Stimulated activated CD4-positive, alpha-beta T cell treated with anti-CD3 and anti-CD28 coated beads, Interleukin-15, amount 100 ng/mL, for 48 hours (primary cell): ENCODE results near the gene DUSP3.
"Not testable (repeated sequence)": the region's sequence is repeated elsewhere in the genome, so short reads cannot be mapped to it uniquely, and the experiment has no call there.

ENCODE experiments used
- DNase-seq, 2 donors: peaks; one replicate each; pipeline ENCODE4 v3.0.0-alpha.2; 2020; ENCODE audit warnings: low read depth in 2 of 2

DUSP3 gene

DNA sequence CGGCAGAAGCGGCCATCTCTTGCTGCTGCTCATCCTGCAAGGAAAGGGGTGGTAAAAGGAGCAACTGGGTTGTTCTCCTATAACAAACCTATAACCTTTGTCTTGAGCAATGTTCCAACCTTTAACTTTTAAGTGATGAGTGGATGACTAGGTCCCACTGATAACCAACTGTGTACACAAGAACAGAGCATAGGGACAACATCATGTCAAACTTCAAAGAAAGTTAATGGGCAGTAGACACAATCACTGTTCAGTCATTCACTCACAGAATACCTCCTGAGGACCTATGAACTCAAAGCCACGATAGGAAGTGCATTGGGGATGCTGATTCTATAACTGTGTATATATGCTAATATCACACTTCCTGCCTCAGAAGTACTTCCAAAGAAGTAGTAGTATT lies 23.1 kb upstream of the DUSP3 start:
- DNase-seq, result no peak

- DNase-seq, result no peak
Measured at GRCh38 chr17:43800736-43801135, 22.0 kb upstream of the DUSP3 start.

DNA sequence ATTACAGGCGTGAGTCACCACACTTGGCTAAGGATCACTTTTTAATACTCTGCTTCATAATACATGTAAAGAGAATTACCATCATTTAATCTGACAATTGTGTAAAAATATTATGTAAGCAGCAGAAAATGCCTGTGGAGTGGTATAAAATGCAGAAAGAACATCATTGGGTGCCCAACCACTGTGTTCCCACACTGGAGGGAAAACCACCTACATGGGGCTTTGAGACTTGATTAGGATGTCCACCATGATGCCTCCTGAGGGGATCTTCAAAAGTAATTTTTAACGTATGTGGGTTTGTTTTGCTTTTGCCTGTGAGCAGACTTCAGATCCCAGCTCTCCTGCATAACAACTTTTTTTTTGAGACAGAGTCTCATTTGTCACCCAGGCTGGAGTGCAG lies 20.3 kb upstream of the DUSP3 start:
- DNase-seq, result no peak

- DNase-seq, result not testable (repeated sequence)
Measured at GRCh38 chr17:43798024-43798423, 19.2 kb upstream of the DUSP3 start.

- DNase-seq, result not testable (repeated sequence)
Measured at GRCh38 chr17:43792668-43793067, 13.9 kb upstream of the DUSP3 start.

GRCh38 chr17:43791589-43791988 lies 12.8 kb upstream of the DUSP3 start:
- DNase-seq, result no peak

DNA sequence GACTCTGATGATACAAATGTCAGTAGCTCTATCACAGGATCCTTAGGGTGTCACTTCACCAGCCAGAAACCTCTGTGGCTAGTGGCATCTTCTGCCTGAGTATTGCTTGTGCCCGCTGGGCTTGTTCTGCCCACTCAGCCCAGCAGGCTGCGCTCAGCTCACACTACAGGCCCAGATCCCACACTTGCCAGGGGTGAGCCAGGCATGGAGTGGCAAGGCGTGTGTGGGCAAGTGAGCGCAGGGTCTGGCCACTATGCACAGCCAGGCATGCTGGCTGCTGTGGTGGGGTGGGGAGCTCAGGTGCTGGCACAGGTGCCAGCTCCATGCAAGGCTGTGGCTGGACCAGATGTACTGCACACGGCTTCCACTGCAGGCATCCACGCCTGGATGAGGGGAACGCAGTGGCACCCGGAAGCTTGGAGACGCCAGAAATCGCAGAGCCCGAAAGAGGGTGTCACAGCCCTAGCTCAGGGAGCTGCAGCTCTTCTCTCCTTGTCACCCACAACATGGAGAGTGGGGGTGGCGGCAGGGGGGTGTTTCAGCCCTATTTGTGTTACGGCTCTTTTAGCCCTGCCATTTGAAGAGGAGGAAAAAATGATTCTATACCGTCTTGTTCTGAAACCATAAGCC lies 11.6 kb upstream of the DUSP3 start:
- no peak for DNase-seq

GRCh38 chr17:43789482-43789881 lies 10.7 kb upstream of the DUSP3 start:
- DNase-seq, result no peak

GRCh38 chr17:43788540-43788939 lies 9.8 kb upstream of the DUSP3 start:
- DNase-seq, result no peak

- no peak for DNase-seq
Measured at GRCh38 chr17:43787728-43788127, 9.0 kb upstream of the DUSP3 start.

DNA sequence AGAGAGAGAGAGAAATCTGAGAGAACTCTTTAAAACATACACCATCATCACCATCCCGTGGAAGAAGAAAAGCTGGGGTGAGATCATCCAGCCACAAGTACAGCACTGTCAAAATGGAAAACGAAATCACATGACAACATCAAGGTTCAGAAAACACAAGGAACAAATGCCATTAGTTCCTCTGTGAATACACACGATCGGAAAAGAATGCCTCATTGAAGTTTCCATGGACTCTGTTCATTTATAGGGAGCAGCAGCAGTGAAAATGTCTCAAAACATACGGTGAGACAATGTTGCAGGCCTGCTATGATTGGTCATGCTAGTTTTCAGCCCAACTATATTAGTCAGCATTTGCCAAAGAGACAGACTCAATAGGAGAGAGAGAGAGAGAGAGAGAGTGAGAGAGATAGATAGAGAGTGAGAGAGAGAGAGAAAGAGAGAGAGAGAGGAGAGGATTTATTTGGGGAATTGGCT lies 5.9 kb upstream of the DUSP3 start:
- DNase-seq, result no peak

DNA sequence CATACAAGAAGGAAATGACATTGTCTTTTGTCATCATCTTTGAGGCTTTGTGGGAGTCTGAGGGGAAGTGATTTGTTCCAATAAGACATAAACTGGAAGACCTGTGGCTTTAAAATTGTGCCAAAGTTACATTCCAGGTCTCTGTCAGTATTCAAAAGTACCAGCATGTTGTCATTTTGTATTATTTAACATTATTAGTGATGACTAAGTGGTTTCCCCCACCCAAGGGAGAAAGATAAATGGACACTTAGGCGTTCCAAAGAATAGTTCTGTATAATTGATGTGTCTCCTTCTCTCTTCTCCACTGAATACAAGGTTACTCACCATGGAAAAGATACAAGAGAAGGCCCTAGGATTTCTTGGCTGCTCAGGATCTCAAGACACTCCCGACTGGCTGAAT lies 5.3 kb upstream of the DUSP3 start:
- DNase-seq, result no peak

- DNase-seq, result no peak
Measured at GRCh38 chr17:43782913-43783680, 4.3 kb upstream of the DUSP3 start.

DNA sequence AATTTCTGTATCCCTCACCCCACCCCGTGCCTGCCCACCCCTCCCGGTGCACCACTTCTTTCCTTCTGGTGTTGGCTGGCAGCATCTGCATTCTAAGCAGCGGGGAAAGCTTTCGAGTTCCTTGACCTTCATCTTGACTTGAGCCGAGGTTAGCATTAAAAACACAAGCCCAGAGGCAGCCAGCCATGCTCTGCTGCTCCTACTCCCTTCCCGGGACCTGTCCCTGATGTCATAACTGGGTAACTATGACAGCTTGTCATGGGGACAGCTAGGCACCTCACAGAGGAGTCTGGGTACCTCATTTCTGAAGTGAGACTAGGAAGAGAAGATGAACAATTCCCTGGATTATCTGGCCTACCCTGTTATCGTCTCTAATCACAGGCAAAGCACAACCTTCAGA lies 1.4 kb upstream of the DUSP3 start, which contains the start of gene CFAP97D1:
Gene CFAP97D1 (plus strand): TSS at position 301 of the 400 bp plus-strand sequence. CDS start 28 bp downstream, at position 329.
- no peak for DNase-seq

- DNase-seq, result no peak
Measured at GRCh38 chr17:43779145-43780125, 658 bp upstream of the DUSP3 start.

DNA sequence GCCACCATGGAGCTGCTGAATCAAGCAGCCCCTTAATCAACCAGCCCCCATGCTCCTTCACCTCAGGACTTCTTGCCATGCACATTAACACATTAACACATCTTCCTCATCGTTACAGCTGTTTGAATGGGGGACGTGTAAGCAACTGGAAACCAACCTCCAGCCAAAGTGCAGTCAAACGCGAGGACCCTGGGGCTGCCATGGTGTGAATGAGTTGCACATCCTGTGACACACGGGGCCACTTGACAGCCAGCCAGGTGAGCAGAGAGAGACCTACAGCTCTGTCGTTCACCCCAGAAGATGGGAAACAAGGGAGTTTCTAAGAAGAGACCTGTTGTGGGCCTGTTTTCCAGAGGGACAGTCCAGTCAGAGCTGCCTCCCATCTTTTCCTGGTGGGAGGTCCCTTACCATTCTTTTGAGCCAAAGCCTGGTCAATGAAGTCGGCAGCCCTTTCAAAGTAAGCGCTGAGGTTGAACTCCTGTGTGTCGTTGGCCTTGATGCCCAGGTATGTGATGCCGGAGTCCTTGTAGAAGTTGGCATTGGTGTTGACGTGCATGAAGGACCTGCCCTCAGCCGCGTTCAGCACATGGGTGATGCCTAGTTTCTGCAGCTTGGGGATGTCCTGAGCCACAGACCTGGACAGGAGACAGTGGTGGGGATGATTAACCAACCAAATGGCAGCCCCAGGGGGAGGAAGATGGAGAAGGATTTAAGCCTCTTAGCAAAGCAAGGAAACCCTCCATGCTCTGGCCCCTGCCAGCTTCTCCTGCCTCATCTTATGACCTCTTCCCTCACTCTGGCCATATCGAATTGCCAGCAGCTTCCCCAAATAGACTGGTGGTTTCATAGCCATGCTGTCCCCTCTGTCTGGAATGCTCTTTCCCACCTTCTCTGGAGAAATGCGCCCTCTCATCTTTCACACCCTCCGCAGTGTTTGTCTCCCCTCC lies 4.2 kb downstream of the DUSP3 start:
- no peak for DNase-seq

DNA sequence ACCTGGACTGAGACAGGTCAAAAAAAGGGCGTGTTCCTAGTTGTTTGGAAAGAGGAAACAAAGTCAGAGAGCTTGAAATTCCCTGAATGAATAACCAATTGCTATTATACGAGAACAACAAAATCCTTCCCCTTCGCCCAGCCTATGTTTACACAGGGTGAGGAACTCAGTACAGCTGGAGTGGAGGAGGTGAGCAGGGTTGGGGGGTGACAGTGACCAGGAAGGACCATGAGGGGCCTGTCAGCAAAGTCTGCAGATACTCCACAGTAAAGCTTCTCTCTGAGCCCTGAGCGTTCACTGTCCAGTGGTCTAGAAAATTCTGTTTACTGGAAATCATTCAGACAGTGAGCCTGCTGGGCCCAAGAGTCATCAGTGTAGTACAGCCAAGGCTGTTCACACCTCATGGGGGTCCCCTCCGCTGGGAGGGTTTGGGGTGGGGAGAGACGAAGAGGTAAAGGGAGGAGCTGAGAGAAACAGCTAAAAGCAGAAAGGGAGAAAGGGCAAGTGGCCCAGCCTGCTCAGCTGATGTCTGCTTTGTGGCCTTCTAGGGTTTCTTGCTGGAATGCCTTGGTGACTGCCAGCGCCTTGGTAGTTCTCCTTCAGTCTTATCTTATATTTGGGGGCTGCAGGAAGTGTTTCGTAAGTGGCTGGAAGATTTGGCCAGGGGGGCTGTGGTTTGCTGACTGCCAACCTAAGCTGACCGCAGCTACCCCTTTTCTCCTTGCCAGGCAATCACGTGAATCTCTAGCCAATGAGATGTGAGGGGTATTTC lies 5.7 kb downstream of the DUSP3 start:
- DNase-seq, result no peak

DNA sequence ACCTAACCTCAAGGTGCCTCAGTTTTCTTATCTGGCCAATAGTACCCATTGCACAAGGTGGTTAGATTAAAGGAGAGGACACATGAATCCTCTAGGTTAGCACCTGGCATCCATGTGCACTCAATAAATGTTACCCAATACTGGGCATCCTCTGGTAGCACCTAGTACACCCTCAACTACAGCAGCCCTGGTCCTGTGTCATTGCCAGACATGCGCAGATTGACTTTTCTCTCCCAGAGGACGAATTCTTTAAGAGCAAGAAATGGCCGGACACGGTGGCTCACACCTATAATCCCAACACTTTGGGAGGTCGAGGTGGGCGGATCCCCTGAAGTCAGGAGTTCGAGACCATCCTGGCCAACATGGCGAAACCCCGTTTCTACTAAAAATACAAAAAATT lies 7.3 kb downstream of the DUSP3 start:
- no peak for DNase-seq

GRCh38 chr17:43770957-43771356 lies 7.8 kb downstream of the DUSP3 start:
- no peak for DNase-seq

DNA sequence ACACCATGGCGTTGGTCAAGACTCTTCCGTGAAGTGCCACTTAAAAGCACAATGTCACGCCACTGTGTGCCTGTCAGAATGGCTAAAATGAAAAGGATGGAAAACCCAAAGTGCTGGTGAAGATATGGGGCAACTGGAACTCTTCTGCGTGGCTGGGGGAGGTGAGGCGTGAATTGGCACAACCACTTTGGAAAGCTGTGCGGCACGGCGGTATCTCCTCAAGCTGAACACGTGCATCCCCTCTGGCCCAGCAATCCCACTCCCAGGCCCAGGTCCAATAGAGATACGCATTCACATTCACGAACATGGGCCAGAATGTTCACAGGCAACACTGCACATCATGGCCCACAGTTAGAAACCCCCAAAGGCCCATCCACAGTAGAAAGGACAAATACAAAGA lies 8.9 kb downstream of the DUSP3 start:
- no peak for DNase-seq
